ENCODE measurements around the gene MTSS2. TPM values are rescaled to one million over a fixed set of nuclear protein-coding genes. Genes with fewer than 3 reads are reported as not detected.

MTSS2 gene
- total and polyA plus RNA-seq, 2 of the 8 experiments (the other 6 are each of a cell fraction or from before 2014, with no cell fraction given), result 23.3 to 36.7 TPM

- TF ChIP-seq USF2 (IDR thresholded peaks at IDR 0.05; ENCODE audit: low read length) (no peak), RXRA (IDR thresholded peaks at IDR 0.05; ENCODE audit: insufficient read depth, low read depth, low read length) (no peak)
Measured at GRCh38 chr16:70648606-70649005, 37.2 kb downstream of the MTSS2 start (continued).

All from H1 (cell line).